Stimulated activated CD4-positive, alpha-beta T cell treated with anti-CD3 and anti-CD28 coated beads, Interleukin-1b, Interleukin-23, amount 100 ng/mL, for 24 hours (primary cell): ENCODE data around the gene LY6G5C.
A peak's percentile ranks its signal among the peaks of the same experiment; 100 is the strongest.

Experiments used
- DNase-seq, 4 experiments: peaks; one replicate each; pipeline ENCODE4 v3.0.0-alpha.2; 2020; ENCODE audit warnings: low read depth in 4 of 4, low spot score in 1 of 4

LY6G5C gene

GRCh38 chr6:31691564-31692108 lies 10.8 kb upstream of the LY6G5C start:
- DNase-seq = no peak

- no peak for DNase-seq
Measured at GRCh38 chr6:31691078-31691463, 10.2 kb upstream of the LY6G5C start.

GRCh38 chr6:31690231-31691077 lies 9.6 kb upstream of the LY6G5C start:
- no peak for DNase-seq

- DNase-seq = no peak
Measured at GRCh38 chr6:31689249-31690110, 8.6 kb upstream of the LY6G5C start.

- no peak for DNase-seq
Measured at GRCh38 chr6:31687860-31688693, 7.2 kb upstream of the LY6G5C start.

GRCh38 chr6:31687321-31687720 lies 6.5 kb upstream of the LY6G5C start:
- no peak for DNase-seq

- no peak for DNase-seq
Measured at GRCh38 chr6:31686483-31686882, 5.6 kb upstream of the LY6G5C start.

GRCh38 chr6:31683591-31683990 lies 2.7 kb upstream of the LY6G5C start:
- no peak for DNase-seq

GRCh38 chr6:31681135-31681671 lies 336 bp upstream of the LY6G5C start:
- no peak for DNase-seq

GRCh38 chr6:31677955-31678354 lies 2.9 kb downstream of the LY6G5C start:
- no peak for DNase-seq

- DNase-seq = no peak
Measured at GRCh38 chr6:31676904-31677303, 4.0 kb downstream of the LY6G5C start.

GRCh38 chr6:31676322-31676903 lies 4.5 kb downstream of the LY6G5C start:
- DNase-seq = no peak

GRCh38 chr6:31669676-31670075 lies 11.2 kb downstream of the LY6G5C start, which contains the start of gene LY6G5B:
TSS of gene LY6G5B (plus strand) at chr6:31669976. CDS start at chr6:31670951, 975 bp downstream.
- no peak for DNase-seq

- no peak for DNase-seq
Measured at GRCh38 chr6:31666337-31666965, 14.4 kb downstream of the LY6G5C start.

- DNase-seq = peak; percentile 82 to 97 (median 94)
Measured at GRCh38 chr6:31665501-31666336, 15.1 kb downstream of the LY6G5C start, which contains the start of gene CSNK2B. TSS of gene CSNK2B (plus strand) at chr6:31666080. CDS start at chr6:31666832, 752 bp downstream.

GRCh38 chr6:31664790-31665500 lies 15.9 kb downstream of the LY6G5C start, which contains the start of gene GPANK1:
TSS of gene GPANK1 (minus strand) at chr6:31664997. CDS start at chr6:31664478, 519 bp downstream.
- peak; percentile 69 to 87 (median 82) for DNase-seq

- DNase-seq = no peak
Measured at GRCh38 chr6:31663961-31664789, 16.7 kb downstream of the LY6G5C start.
